Body of pancreas (tissue), 4 donors: Measurements from ENCODE around the gene LHFPL3. TPM values are rescaled to one million over a fixed set of nuclear protein-coding genes. Genes with fewer than 3 reads are reported as not detected.

Source experiments
- ATAC-seq: fragments of 150-250 bp; one replicate; pipeline ENCODE4 v1.9.1; 2016
- DNase-seq, 4 donors: peaks; one replicate each; pipeline ENCODE4 v3.0.0-alpha.2; 2019
- H3K27ac ChIP-seq, 4 donors: fragments of 200-600 bp; sonication (generic); 1 replicate in 3 of 4; 2 replicates in 1 of 4; pipeline versions ENCODE4 v1.5.1 to v1.6.1; 2016 to 2019; ENCODE audit warnings: mild to moderate bottlenecking in 1 of 4, mixed read lengths in 1 of 4, moderate library complexity in 1 of 4
- H3K27me3 ChIP-seq, 2 donors: fragments of 200-600 bp; sonication (generic); one replicate each; pipeline ENCODE4 v1.6.0; 2016; ENCODE audit warnings: mild to moderate bottlenecking in 1 of 2
- H3K36me3 ChIP-seq, 2 donors: fragments of 200-600 bp; sonication (generic); replicated peaks in 1 of 2; 2 replicates each; pipeline ENCODE4 v1.5.1; 2016; ENCODE audit warnings: low read depth in 2 of 2; ENCODE audit not compliant: insufficient read depth in 1 of 2
- H3K4me1 ChIP-seq: fragments of 200-600 bp; sonication (generic); one replicate; pipeline ENCODE4 v1.6.0; 2016
- H3K4me3 ChIP-seq, 2 donors: fragments of 200-600 bp; sonication (generic); 1 replicate in 1 of 2; 2 replicates in 1 of 2; pipeline ENCODE4 v1.5.1; 2016 to 2019
- H3K9me3 ChIP-seq, 3 donors: fragments of 200-600 bp; sonication (generic); 1 replicate in 2 of 3; 2 replicates in 1 of 3; pipeline ENCODE4 v1.5.1; 2016
- POLR2A ChIP-seq, 3 donors: fragments of 450-650 bp; IDR thresholded peaks; one replicate each; pipeline ENCODE4 v1.6.1; 2016; ENCODE audit warnings: antibody characterized with exemption in 3 of 3, mild to moderate bottlenecking in 2 of 3
- WGBS, 2 donors: methylation state at CpG; one replicate each; pipeline ENCODE4 v1.1.5; 2017; 5-methylcytosine and 5-hydroxymethylcytosine counted together
- intact Hi-C: fragments of 100-400 bp; cut with DNase I; formaldehyde crosslinking; loops from one replicate; pipeline ENCODE4 v1.15.1; 2023
- total RNA-seq, 2 donors: library from RNA; depleted of rRNA; stranded (reverse); fragments of >200 nt; gene quantifications; one replicate each; pipeline ENCODE4 v1.1.0, GENCODE V29; 2016
- TF ChIP-seq, protein P1 (sequence below), 7 experiments: fragments of 450-650 bp in 4 of 7; fragments of 200-600 bp in 3 of 7; sonication (generic) in 3 of 7; IDR thresholded peaks; one replicate each; pipeline ENCODE4 v1.5.1; 2016 to 2019; ENCODE audit warnings: antibody characterized with exemption in 7 of 7

The LHFPL3 gene
- total RNA-seq, 2 donors from 2014 or later = not detected

- TF ChIP-seq, protein P1, sequence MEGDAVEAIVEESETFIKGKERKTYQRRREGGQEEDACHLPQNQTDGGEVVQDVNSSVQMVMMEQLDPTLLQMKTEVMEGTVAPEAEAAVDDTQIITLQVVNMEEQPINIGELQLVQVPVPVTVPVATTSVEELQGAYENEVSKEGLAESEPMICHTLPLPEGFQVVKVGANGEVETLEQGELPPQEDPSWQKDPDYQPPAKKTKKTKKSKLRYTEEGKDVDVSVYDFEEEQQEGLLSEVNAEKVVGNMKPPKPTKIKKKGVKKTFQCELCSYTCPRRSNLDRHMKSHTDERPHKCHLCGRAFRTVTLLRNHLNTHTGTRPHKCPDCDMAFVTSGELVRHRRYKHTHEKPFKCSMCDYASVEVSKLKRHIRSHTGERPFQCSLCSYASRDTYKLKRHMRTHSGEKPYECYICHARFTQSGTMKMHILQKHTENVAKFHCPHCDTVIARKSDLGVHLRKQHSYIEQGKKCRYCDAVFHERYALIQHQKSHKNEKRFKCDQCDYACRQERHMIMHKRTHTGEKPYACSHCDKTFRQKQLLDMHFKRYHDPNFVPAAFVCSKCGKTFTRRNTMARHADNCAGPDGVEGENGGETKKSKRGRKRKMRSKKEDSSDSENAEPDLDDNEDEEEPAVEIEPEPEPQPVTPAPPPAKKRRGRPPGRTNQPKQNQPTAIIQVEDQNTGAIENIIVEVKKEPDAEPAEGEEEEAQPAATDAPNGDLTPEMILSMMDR (IDR thresholded peaks at IDR 0.05) = no peak
- no peak for TF ChIP-seq POLR2A (IDR thresholded peaks at IDR 0.05)
- intact Hi-C loops = no loop called here
- Histone ChIP-seq H3K4me3 (no peak overlapping the region), H3K27ac (no peak overlapping the region), H3K9me3 (no peaks in the 10 kb centered on the region), H3K4me1 (no peaks in the 10 kb centered on the region), H3K27me3 (no peaks in the 10 kb centered on the region), H3K36me3 (no peaks in the 10 kb centered on the region)
- ATAC-seq (no peak), DNase-seq (no peak)
- 82 to 95% methylated on average over 2 of the region's 2 CpGs for WGBS, 2 donors
Observed at GRCh38 chr7:104809906-104810305, 481.5 kb downstream of the LHFPL3 start.

DNA sequence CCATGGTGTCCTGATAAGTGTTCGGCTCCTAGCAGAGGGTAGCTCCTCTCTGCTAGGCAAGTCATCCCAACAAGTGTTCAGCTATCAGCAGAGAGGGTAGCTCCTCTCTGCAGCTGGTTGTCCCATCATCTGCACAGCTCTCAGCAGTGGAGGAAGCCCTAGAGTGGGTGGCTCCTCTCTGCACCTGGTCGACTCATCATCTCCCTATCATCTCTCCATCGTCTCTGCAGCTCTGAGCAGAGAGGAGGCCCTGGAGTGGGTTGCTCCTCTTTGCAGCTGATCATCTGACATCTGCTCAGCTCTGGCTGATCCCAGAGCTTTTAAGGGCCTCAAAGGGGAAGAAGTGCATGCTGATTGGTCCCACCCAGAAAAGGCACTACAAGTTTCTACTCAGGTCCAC, 485.7 kb downstream of the LHFPL3 start:
- Histone ChIP-seq H3K4me1 (no peaks in the 10 kb centered on the region), H3K4me3 (no peak overlapping the region), H3K36me3 (no peaks in the 10 kb centered on the region), H3K9me3 (no peaks in the 10 kb centered on the region), H3K27ac (no peak overlapping the region), H3K27me3 (no peaks in the 10 kb centered on the region)
- DNase-seq (no peak), ATAC-seq (no peak)
- TF ChIP-seq, protein P1 (IDR thresholded peaks at IDR 0.05) = no peak
- no peak for TF ChIP-seq POLR2A (IDR thresholded peaks at IDR 0.05)
- 48 to 56% methylated on average over 3 of the region's 3 CpGs for WGBS, 2 donors
- intact Hi-C loops = no loop called here

DNA sequence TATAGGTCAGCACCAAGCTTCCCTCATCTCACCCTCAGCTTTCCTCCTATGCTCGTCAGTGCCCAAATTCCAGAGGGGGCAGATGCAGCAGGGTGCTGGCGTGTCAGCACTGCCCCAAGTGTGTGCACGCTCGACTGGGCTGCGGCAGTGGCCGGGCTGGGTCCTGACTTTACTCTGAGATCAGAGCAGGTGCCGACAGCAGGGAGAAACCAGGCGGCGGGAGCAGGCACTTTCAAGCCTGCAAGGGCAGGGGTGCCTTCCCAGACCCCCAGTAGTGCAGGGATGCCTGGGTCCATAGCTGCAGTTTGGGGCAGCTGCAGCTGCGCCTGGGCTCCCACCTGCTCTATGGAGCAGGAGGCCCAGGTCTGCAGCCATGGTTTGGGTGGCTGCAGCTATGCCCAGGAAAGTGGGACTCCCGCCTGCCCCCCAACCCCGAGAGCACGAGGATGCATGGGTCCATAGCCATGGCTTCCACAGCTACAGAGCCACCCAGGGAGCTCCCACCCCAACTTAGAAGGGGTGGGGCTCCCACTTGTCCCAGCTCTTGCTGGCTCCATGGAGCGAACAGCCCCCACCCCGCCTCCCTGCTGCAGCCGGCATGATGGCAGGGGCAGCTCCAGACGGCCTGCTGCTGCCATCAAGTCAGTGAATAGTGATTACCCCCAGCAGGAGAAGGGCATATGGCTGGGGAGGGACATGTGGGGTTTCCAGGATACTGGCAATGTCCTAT, 486.4 kb downstream of the LHFPL3 start:
- TF ChIP-seq, protein P1 (IDR thresholded peaks at IDR 0.05) = no peak
- no peak for TF ChIP-seq POLR2A (IDR thresholded peaks at IDR 0.05)
- H3K4me1 ChIP-seq = no peaks in the 10 kb centered on the region
- no peak overlapping the region for H3K4me3 ChIP-seq
- intact Hi-C loops = no loop called here
- ATAC-seq = no peak
- H3K36me3 ChIP-seq = no peaks in the 10 kb centered on the region
- H3K9me3 ChIP-seq = no peaks in the 10 kb centered on the region
- WGBS, 2 donors = 35 to 79% methylated on average over 2 to 17 of the region's 17 CpGs
- no peak overlapping the region for H3K27ac ChIP-seq
- no peaks in the 10 kb centered on the region for H3K27me3 ChIP-seq
- DNase-seq = no peak

GRCh38 chr7:104816537-104816936, 488.1 kb downstream of the LHFPL3 start:
- no peak overlapping the region for H3K4me3 ChIP-seq
- intact Hi-C loops = no loop called here
- no peaks in the 10 kb centered on the region for H3K4me1 ChIP-seq
- H3K27me3 ChIP-seq = no peaks in the 10 kb centered on the region
- H3K9me3 ChIP-seq = no peaks in the 10 kb centered on the region
- 17 to 20% methylated on average over 2 of the region's 2 CpGs for WGBS, 2 donors
- no peak for TF ChIP-seq POLR2A (IDR thresholded peaks at IDR 0.05)
- TF ChIP-seq, protein P1 (IDR thresholded peaks at IDR 0.05) = no peak
- DNase-seq (no peak), ATAC-seq (no peak)
- H3K36me3 ChIP-seq = no peaks in the 10 kb centered on the region
- no peak overlapping the region for H3K27ac ChIP-seq
